Astrocyte of the hippocampus (primary cell): ENCODE measurements around the gene BAIAP2.
A peak's percentile ranks its signal among the peaks of the same experiment; 100 is the strongest.

Experiments used
- DNase-seq: peaks from one replicate; pipeline ENCODE4 v3.0.0; 2011; ENCODE audit warnings: low read depth, low spot score

The BAIAP2 gene

GRCh38 chr17:81086789-81087551 is 52.0 kb downstream of the BAIAP2 start:
- DNase-seq: no peak

GRCh38 chr17:81090361-81091136 is 55.6 kb downstream of the BAIAP2 start:
- no peak for DNase-seq

GRCh38 chr17:81091154-81091553 is 56.2 kb downstream of the BAIAP2 start:
- no peak for DNase-seq

- DNase-seq: no peak
These were observed 57.0 kb downstream of the BAIAP2 start for GRCh38 chr17:81091774-81092517.

- no peak for DNase-seq
These were observed 57.7 kb downstream of the BAIAP2 start for GRCh38 chr17:81092518-81093095.

- no peak for DNase-seq
These were observed 58.9 kb downstream of the BAIAP2 start for GRCh38 chr17:81093619-81094508.

GRCh38 chr17:81094509-81095382 is 59.8 kb downstream of the BAIAP2 start:
- peak; percentile 99 for DNase-seq

GRCh38 chr17:81095383-81095762 is 60.4 kb downstream of the BAIAP2 start:
- no peak for DNase-seq

- no peak for DNase-seq
These were observed 61.8 kb downstream of the BAIAP2 start for GRCh38 chr17:81096741-81097133.

- peak; percentile 95 for DNase-seq
These were observed 62.4 kb downstream of the BAIAP2 start for GRCh38 chr17:81097134-81097942.

- peak; percentile 73 for DNase-seq
These were observed 63.0 kb downstream of the BAIAP2 start for GRCh38 chr17:81097943-81098308.

- no peak for DNase-seq
These were observed 64.9 kb downstream of the BAIAP2 start for GRCh38 chr17:81099888-81100287.

- no peak for DNase-seq
These were observed 65.7 kb downstream of the BAIAP2 start for GRCh38 chr17:81100668-81101067.

GRCh38 chr17:81101614-81102306 is 66.8 kb downstream of the BAIAP2 start:
- DNase-seq: peak; percentile 92

- DNase-seq: no peak
These were observed 67.4 kb downstream of the BAIAP2 start for GRCh38 chr17:81102352-81102751.

- DNase-seq: no peak
These were observed 67.9 kb downstream of the BAIAP2 start for GRCh38 chr17:81102869-81103268.

- DNase-seq: no peak
These were observed 68.4 kb downstream of the BAIAP2 start for GRCh38 chr17:81103379-81103778.

GRCh38 chr17:81106716-81107115 is 71.8 kb downstream of the BAIAP2 start:
- DNase-seq: no peak

GRCh38 chr17:81108220-81108619 is 73.3 kb downstream of the BAIAP2 start:
- DNase-seq: no peak
